ENCODE measurements around the gene HEATR3. TPM values are rescaled to one million over a fixed set of nuclear protein-coding genes. Genes with fewer than 3 reads are reported as not detected.

HEATR3 gene
- total and polyA plus RNA-seq, 2 of the 8 experiments (the other 6 are each of a cell fraction or from before 2014, with no cell fraction given), result 13.0 to 29.2 TPM

GRCh38 chr16:50059669-50060068, 6.1 kb upstream of the HEATR3 start:
- Histone ChIP-seq H2BK20ac (ENCODE audit: low read length) (no peak overlapping the region), H3K79me1 (ENCODE audit: low read depth, low read length) (no peaks in the 10 kb centered on the region; the same call in 1 of the 2 replicates), H2AK5ac (ENCODE audit: low read depth, low read length) (no peak overlapping the region), H3K4me3 (ENCODE audit: extremely low read depth in 1 of 4, insufficient read depth in 2 of 4, low read depth in 3 of 4, low read length in 4 of 4) (no peak overlapping the region), H4K5ac (ENCODE audit: insufficient read length, low read depth, low read length) (no peak overlapping the region), H3K9me3 (ENCODE audit: insufficient read depth in 2 of 2, low read depth in 1 of 2, low read length in 1 of 2) (peaks cover 0 to 8% of the 10 kb centered on the region in 2 experiments; a peak in 1 of 4 replicates), H4K91ac (replicated peaks; ENCODE audit: insufficient read length, low read length) (no peak overlapping the region), H3K4me1 (replicated peaks in 1 of 4; ENCODE audit: control insufficient read depth in 3 of 4, insufficient read depth in 4 of 4, low read length in 3 of 4) (no peaks in the 10 kb centered on the region), H3K27me3 (replicated peaks in 1 of 4; ENCODE audit: control insufficient read depth in 3 of 4, extremely low read depth in 1 of 4, insufficient read depth in 3 of 4, low read length in 3 of 4) (no peaks in the 10 kb centered on the region; a peak in 1 of 7 replicates), H3K9ac (replicated peaks in 1 of 4; ENCODE audit: extremely low read depth in 1 of 4, low read depth in 3 of 4, low read length in 3 of 4) (no peak overlapping the region), H2AFZ (ENCODE audit: low read length) (no peak overlapping the region), H3K27ac (ENCODE audit: low read depth, low read length) (no peak overlapping the region), H4K8ac (ENCODE audit: extremely low read depth, insufficient read depth, low read length) (no peak overlapping the region), H3K79me2 (ENCODE audit: control insufficient read depth in 1 of 2, insufficient read depth in 2 of 2, low read length in 2 of 2) (no peaks in the 10 kb centered on the region), H3K36me3 (ENCODE audit: control insufficient read depth in 2 of 4, insufficient read depth in 4 of 4, low read length in 3 of 4) (no peaks in the 10 kb centered on the region), H2BK12ac (ENCODE audit: low read depth, low read length) (no peak overlapping the region), H3K23ac (ENCODE audit: insufficient read length) (no peak overlapping the region), H2BK15ac (ENCODE audit: low read length) (no peak overlapping the region), H2BK120ac (replicated peaks; ENCODE audit: low read depth, low read length) (no peak overlapping the region), H3K18ac (ENCODE audit: extremely low read depth, low read length) (no peak overlapping the region), H3K14ac (ENCODE audit: insufficient read length) (no peak overlapping the region), H3K4ac (replicated peaks; ENCODE audit: insufficient read length, low read depth, low read length) (no peak overlapping the region), H4K20me1 (replicated peaks in 1 of 2; ENCODE audit: control insufficient read depth in 1 of 2, insufficient read depth in 2 of 2, low read length in 2 of 2) (no peaks in the 10 kb centered on the region), H2BK5ac (ENCODE audit: low read depth, low read length) (no peak overlapping the region), H3K56ac (replicated peaks; ENCODE audit: insufficient read length, low read depth, low read length) (no peak overlapping the region), H3K23me2 (ENCODE audit: low read depth, low read length) (no peaks in the 10 kb centered on the region), H3K4me2 (ENCODE audit: insufficient read depth in 1 of 2, low read depth in 2 of 2, low read length in 2 of 2) (no peak overlapping the region)
- no peak for TF ChIP-seq POLR2AphosphoS5 (IDR thresholded peaks at IDR 0.05; ENCODE audit: low read depth, low read length)
- TF ChIP-seq ATF3 (IDR thresholded peaks at IDR 0.05; ENCODE audit: insufficient read depth, low read depth, low read length), result no peak
- no peak for TF ChIP-seq CHD2 (IDR thresholded peaks at IDR 0.05; ENCODE audit: low read length)
- TF ChIP-seq E2F6 (IDR thresholded peaks at IDR 0.05), result no peak
- no peak for TF ChIP-seq SIN3A (conservative IDR thresholded peaks at IDR 0.05 in 1 of 2, IDR thresholded peaks at IDR 0.05 in 1 of 2; ENCODE audit: low read depth in 1 of 2, low read length in 2 of 2)
- no peak for TF ChIP-seq EP300 (IDR thresholded peaks at IDR 0.05; ENCODE audit: borderline replicate concordance in 1 of 2, low read depth in 2 of 2, low read length in 2 of 2)
- TF ChIP-seq GABPA (IDR thresholded peaks at IDR 0.05; ENCODE audit: borderline replicate concordance, insufficient read depth, low read length), result no peak
- TF ChIP-seq HDAC2 (IDR thresholded peaks at IDR 0.05; ENCODE audit: borderline replicate concordance in 1 of 2, low read depth in 2 of 2, low read length in 2 of 2), result no peak
- TF ChIP-seq NRF1 (IDR thresholded peaks at IDR 0.05; ENCODE audit: low read depth, low read length), result no peak
- no peak for TF ChIP-seq SP4 (IDR thresholded peaks at IDR 0.05; ENCODE audit: low read length)
- no peak for TF ChIP-seq BCL11A (IDR thresholded peaks at IDR 0.05; ENCODE audit: low read depth in 2 of 2, low read length in 2 of 2)
- no peak for FAIRE-seq
- WGBS, 2 experiments (ENCODE audit: extremely low coverage in 1 of 2, insufficient coverage in 1 of 2, insufficient read length in 1 of 2, insufficient replicate concordance in 2 of 2, low coverage in 1 of 2, low lambda C conversion rate in 2 of 2, missing lambda C conversion rate in 1 of 2), result 73% methylated on average over 3 of the region's 3 CpGs; no CpG with 5 or more reads in 1 of the 2 experiments
- no peak for DNase-seq (ENCODE audit: low read depth in 1 of 2, low spot score in 2 of 2)
- POLR2A ChIA-PET (ENCODE audit: partially characterized antibody), result no interaction called here
- CTCF ChIA-PET (ENCODE audit: partially characterized antibody), result interaction anchor here (1.2 kb wide), 1 partner anchor 34 kb away, joined by 3 read pairs; the partner anchor contains the start of gene CNEP1R1
